Neural crest cell (in vitro differentiated cells): Measurements from ENCODE around the gene IRF8. TPM values are rescaled to one million over a fixed set of nuclear protein-coding genes. Genes with fewer than 3 reads are reported as not detected.
"Not testable (repeated sequence)": the region's sequence is repeated elsewhere in the genome, so short reads cannot be mapped to it uniquely, and the experiment has no call there.

Experiments used
- DNase-seq: peaks from one replicate; pipeline ENCODE4 v3.0.0; 2021; ENCODE audit warnings: low read depth, mixed read lengths, low spot score
- H3K27ac Mint-ChIP-seq: one replicate; pipeline ENCODE4 v1.8.0; 2021; ENCODE audit warnings: mild to moderate bottlenecking, mixed read lengths; ENCODE audit not compliant: unreplicated experiment
- H3K27me3 Mint-ChIP-seq: 2 replicates; pipeline ENCODE4 v1.8.0; 2021; ENCODE audit warnings: low read depth, mild to moderate bottlenecking, mixed read lengths
- H3K36me3 Mint-ChIP-seq: 2 replicates; pipeline ENCODE4 v1.8.0; 2021; ENCODE audit warnings: low read depth, mild to moderate bottlenecking, mixed read lengths
- H3K4me1 Mint-ChIP-seq: 2 replicates; pipeline ENCODE4 v1.8.0; 2021; ENCODE audit warnings: mixed read lengths
- H3K4me3 Mint-ChIP-seq: one replicate; pipeline ENCODE4 v1.8.0; 2021; ENCODE audit warnings: mild to moderate bottlenecking, mixed read lengths
- H3K9me3 Mint-ChIP-seq: 2 replicates; pipeline ENCODE4 v1.8.0; 2021; ENCODE audit warnings: mixed read lengths
- total RNA-seq: library from RNA; stranded (reverse); gene quantifications from 2 replicates; pipeline ENCODE4 v1.2.1, GENCODE V29; 2021
- TF ChIP-seq, protein P1 (sequence below): fragments of 200-600 bp; sonication (generic); conservative IDR thresholded peaks from 2 replicates; pipeline ENCODE4 v1.5.0; 2021; ENCODE audit warnings: antibody characterized with exemption, mild to moderate bottlenecking

The IRF8 gene
- total RNA-seq, 1 donor from 2014 or later, result 0.19 TPM

DNA sequence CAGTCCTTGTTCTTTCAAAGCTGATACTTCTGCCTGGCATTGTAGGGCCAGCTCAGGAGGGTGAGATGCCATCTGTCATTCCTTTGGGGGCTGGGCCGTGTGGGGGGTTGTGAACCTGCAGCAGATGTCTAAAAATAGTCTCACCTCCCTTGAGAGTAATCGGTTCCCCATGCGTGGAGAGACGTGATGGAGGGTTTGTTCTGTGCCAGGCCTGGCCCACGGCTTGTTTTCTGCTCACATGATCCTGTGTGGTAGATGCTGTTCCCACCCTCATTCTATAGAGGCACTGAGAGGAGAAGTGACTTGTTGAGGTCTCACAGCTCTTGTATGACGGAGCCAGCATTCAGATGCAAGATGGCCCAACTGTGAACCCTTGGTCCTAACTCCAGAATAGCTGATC lies 4.6 kb downstream of the IRF8 start:
- Mint-ChIP-seq H3K9me3 (no peaks in the 10 kb centered on the region), H3K27ac (no peak overlapping the region)
- TF ChIP-seq, protein P1, sequence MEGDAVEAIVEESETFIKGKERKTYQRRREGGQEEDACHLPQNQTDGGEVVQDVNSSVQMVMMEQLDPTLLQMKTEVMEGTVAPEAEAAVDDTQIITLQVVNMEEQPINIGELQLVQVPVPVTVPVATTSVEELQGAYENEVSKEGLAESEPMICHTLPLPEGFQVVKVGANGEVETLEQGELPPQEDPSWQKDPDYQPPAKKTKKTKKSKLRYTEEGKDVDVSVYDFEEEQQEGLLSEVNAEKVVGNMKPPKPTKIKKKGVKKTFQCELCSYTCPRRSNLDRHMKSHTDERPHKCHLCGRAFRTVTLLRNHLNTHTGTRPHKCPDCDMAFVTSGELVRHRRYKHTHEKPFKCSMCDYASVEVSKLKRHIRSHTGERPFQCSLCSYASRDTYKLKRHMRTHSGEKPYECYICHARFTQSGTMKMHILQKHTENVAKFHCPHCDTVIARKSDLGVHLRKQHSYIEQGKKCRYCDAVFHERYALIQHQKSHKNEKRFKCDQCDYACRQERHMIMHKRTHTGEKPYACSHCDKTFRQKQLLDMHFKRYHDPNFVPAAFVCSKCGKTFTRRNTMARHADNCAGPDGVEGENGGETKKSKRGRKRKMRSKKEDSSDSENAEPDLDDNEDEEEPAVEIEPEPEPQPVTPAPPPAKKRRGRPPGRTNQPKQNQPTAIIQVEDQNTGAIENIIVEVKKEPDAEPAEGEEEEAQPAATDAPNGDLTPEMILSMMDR, result no peak

GRCh38 chr16:85905110-85906095 lies 6.4 kb downstream of the IRF8 start:
- Mint-ChIP-seq H3K9me3 (no peaks in the 10 kb centered on the region), H3K27me3 (peaks cover 60% of the 10 kb centered on the region), H3K4me1 (no peaks in the 10 kb centered on the region), H3K27ac (no peak overlapping the region), H3K36me3 (no peaks in the 10 kb centered on the region), H3K4me3 (no peak overlapping the region)
- TF ChIP-seq, protein P1, result no peak
- DNase-seq, result no peak

More for the DNA sequence above, 4.6 kb downstream of the IRF8 start:
- Mint-ChIP-seq H3K27me3 (peaks cover 56% of the 10 kb centered on the region), H3K4me3 (no peak overlapping the region), H3K4me1 (peaks cover 5% of the 10 kb centered on the region), H3K36me3 (no peaks in the 10 kb centered on the region)
- DNase-seq, result no peak

DNA sequence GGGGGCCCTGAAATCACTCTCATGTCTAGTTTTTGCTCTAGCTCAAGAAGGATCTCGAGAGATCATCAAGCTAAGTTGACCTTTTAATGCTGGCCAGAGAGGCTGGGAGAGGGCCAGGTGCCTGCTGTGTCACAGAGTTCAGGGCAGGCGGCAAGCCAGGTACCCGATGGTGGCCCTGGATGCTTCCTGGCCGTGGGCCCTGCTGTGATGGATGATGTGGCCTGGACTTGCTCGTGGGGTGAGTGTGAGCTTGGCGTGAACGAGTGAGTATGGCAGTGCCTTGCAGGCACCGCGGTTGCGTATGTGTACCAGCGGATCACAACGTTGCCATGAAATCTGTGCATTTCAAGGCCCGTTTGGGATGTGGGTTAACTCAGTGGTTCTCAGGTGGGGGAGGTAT lies 7.4 kb downstream of the IRF8 start:
- no peak for DNase-seq
- TF ChIP-seq, protein P1, result no peak
- no peaks in the 10 kb centered on the region for H3K4me1 Mint-ChIP-seq

DNA sequence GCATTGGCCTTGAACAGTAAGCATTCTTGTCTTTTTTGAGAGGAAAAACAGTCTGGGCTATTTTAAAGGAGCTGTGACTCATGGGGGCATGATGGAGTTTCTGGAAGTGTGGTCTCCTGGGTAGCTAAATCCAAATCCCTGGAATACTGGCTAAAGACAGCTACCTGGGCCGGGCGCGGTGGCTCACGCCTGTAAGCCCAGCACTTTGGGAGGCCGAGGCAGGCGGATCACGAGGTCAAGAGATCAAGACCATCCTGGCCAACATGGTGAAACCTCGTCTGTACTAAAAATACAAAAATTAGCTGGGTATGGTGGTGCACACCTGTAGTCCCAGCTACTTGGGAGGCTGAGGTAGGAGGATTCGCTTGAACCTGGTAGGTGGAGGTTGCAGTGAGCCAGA lies 8.3 kb downstream of the IRF8 start:
- not testable (repeated sequence) for H3K9me3 Mint-ChIP-seq, H3K4me1 Mint-ChIP-seq, DNase-seq, H3K4me3 Mint-ChIP-seq, H3K36me3 Mint-ChIP-seq, H3K27ac Mint-ChIP-seq
- H3K27me3 Mint-ChIP-seq, result peaks cover 60% of the 10 kb centered on the region

More for the DNA sequence above, 7.4 kb downstream of the IRF8 start:
- Mint-ChIP-seq H3K36me3 (no peaks in the 10 kb centered on the region), H3K27ac (no peak overlapping the region), H3K4me3 (no peak overlapping the region), H3K27me3 (peaks cover 60% of the 10 kb centered on the region), H3K9me3 (no peaks in the 10 kb centered on the region)

DNA sequence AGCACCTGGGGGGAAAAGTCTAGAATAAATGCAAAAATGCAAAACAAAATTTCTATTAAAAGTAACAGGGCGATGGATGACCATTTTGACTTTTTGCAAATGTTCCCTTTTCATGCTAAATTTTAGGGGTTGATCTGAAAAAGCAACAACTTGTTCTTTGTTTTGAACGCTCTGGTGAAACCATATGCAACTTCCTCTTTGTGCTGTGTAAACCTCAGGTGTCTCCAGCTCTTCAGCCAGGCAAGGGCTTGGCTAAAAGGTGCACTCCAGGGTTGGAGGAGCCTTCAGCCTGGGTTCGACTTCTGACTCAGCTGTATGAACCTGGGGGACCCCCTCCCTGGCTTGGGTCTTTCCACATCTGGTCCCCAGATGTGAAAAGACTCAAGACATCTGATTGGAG lies 9.5 kb downstream of the IRF8 start:
- Mint-ChIP-seq H3K4me3 (no peak overlapping the region), H3K4me1 (peaks cover 18% of the 10 kb centered on the region), H3K27ac (no peak overlapping the region), H3K27me3 (peaks cover 49% of the 10 kb centered on the region), H3K36me3 (no peaks in the 10 kb centered on the region), H3K9me3 (no peaks in the 10 kb centered on the region)
- TF ChIP-seq, protein P1, result no peak
- DNase-seq, result no peak
